GM12891 (cell line): Measurements from ENCODE around the gene PTPRD.

Source experiments
- POLR2A ChIP-seq: IDR thresholded peaks from 2 replicates; pipeline ENCODE4 v1.6.1; 2011; ENCODE audit warnings: low read depth, low read length, control low read depth
- POLR2AphosphoS5 ChIP-seq: IDR thresholded peaks from 2 replicates; pipeline ENCODE4 v1.6.1; 2011; ENCODE audit warnings: low read depth, low read length, control low read depth

- TF ChIP-seq POLR2AphosphoS5 (no peak), POLR2A (no peak)
These were observed 1897.0 kb downstream of the PTPRD start for GRCh38 chr9:8715788-8716187.
